ENCODE measurements around the gene PEX14. TPM values are rescaled to one million over a fixed set of nuclear protein-coding genes. Genes with fewer than 3 reads are reported as not detected.

Gene PEX14
- total RNA-seq, 2 experiments from 2014 or later = 13.3 to 14.8 TPM

DNA sequence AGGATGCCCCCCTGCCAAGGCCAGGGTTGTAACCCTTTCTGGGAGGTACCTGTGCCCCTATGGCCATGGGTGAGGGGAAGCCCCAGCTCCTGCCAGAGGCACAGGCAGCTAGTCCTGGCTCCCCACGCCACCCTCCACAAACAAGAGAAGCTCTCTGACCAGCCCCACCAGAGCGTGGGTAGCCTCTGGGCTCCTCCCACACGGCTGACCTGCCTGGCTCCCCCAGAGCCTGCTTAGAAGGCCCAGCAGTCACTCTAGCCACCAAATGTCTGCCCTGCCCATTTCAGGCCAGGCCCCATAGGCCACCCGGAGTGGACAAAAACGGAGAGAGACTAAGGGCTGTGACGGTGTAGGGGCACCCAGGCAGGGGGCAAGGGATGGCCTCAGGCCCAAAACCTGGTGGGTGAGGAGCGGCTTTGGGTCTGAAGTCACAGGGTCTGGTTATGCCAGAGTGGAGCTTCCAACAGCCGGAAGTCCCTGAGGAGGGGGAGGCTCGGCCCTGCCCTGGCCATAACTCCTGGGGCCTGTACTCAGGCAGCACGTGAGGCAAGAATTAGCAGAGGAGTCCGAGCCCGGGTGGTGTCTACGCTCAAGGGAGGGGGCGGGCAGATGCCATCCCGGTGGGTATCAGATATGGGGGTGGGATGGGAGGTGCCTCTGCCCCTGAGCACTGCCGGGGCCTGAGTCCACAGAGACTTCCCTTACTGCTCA, 166.2 kb downstream of the PEX14 start:
- ATAC-seq (ENCODE audit: poor library complexity) = no peak
- Histone ChIP-seq H3K27me3 (ENCODE audit: control insufficient read depth in 1 of 2, insufficient read depth in 2 of 2, low read length in 2 of 2) (no peaks in the 10 kb centered on the region), H3K4me3 (ENCODE audit: low read length) (no peak overlapping the region), H3K4me1 (ENCODE audit: insufficient read depth, low read length) (peaks cover 6% of the 10 kb centered on the region), H3K9me3 (ENCODE audit: control insufficient read depth in 1 of 2, insufficient read depth in 1 of 2, low read length in 2 of 2) (peaks cover 0 to 10% of the 10 kb centered on the region in 2 experiments), H3K36me3 (ENCODE audit: insufficient read depth, low read length) (peaks cover 2% of the 10 kb centered on the region), H3K27ac (ENCODE audit: low read depth in 1 of 2, low read length in 2 of 2) (no peak overlapping the region)
- Mint-ChIP-seq H3K4me3 (no peak overlapping the region), H3K27ac (no peak overlapping the region), H3K4me1 (ENCODE audit: low read depth) (no peaks in the 10 kb centered on the region), H3K27me3 (no peaks in the 10 kb centered on the region), H3K9me3 (no peaks in the 10 kb centered on the region), H3K36me3 (ENCODE audit: low read depth) (no peaks in the 10 kb centered on the region)
- intact Hi-C loops (cut with DNase I, micrococcal nuclease) = no loop called here
- no peak for TF ChIP-seq CTCF (IDR thresholded peaks at IDR 0.05)
- ChIA-PET POLR2A (no interaction called here), CTCF (no interaction called here)
- DNase-seq = no peak

GRCh38 chr1:10641976-10642375, 167.2 kb downstream of the PEX14 start:
- Mint-ChIP-seq H3K36me3 (ENCODE audit: low read depth) (no peaks in the 10 kb centered on the region), H3K4me1 (ENCODE audit: low read depth) (no peaks in the 10 kb centered on the region), H3K4me3 (no peak overlapping the region), H3K27ac (no peak overlapping the region), H3K27me3 (no peaks in the 10 kb centered on the region), H3K9me3 (no peaks in the 10 kb centered on the region)
- Histone ChIP-seq H3K4me3 (ENCODE audit: low read length) (no peak overlapping the region), H3K27me3 (ENCODE audit: control insufficient read depth in 1 of 2, insufficient read depth in 2 of 2, low read length in 2 of 2) (no peaks in the 10 kb centered on the region), H3K9me3 (ENCODE audit: control insufficient read depth in 1 of 2, insufficient read depth in 1 of 2, low read length in 2 of 2) (peaks cover 0 to 10% of the 10 kb centered on the region in 2 experiments), H3K27ac (ENCODE audit: low read depth in 1 of 2, low read length in 2 of 2) (no peak overlapping the region), H3K4me1 (ENCODE audit: insufficient read depth, low read length) (peaks cover 6% of the 10 kb centered on the region), H3K36me3 (ENCODE audit: insufficient read depth, low read length) (peaks cover 2% of the 10 kb centered on the region)
- ChIA-PET CTCF (no interaction called here), POLR2A (no interaction called here)
- intact Hi-C loops (cut with DNase I, micrococcal nuclease) = no loop called here
- DNase-seq = no peak
- no peak for TF ChIP-seq CTCF (IDR thresholded peaks at IDR 0.05)
- no peak for ATAC-seq (ENCODE audit: poor library complexity)

- Mint-ChIP-seq H3K9me3 (no peaks in the 10 kb centered on the region), H3K4me1 (ENCODE audit: low read depth) (no peaks in the 10 kb centered on the region), H3K36me3 (ENCODE audit: low read depth) (no peaks in the 10 kb centered on the region), H3K27me3 (no peaks in the 10 kb centered on the region), H3K4me3 (no peak overlapping the region), H3K27ac (no peak overlapping the region)
- Histone ChIP-seq H3K27ac (ENCODE audit: low read depth in 1 of 2, low read length in 2 of 2) (no peak overlapping the region), H3K4me1 (ENCODE audit: insufficient read depth, low read length) (peaks cover 6% of the 10 kb centered on the region), H3K27me3 (ENCODE audit: control insufficient read depth in 1 of 2, insufficient read depth in 2 of 2, low read length in 2 of 2) (no peaks in the 10 kb centered on the region), H3K4me3 (ENCODE audit: low read length) (no peak overlapping the region), H3K36me3 (ENCODE audit: insufficient read depth, low read length) (peaks cover 2% of the 10 kb centered on the region), H3K9me3 (ENCODE audit: control insufficient read depth in 1 of 2, insufficient read depth in 1 of 2, low read length in 2 of 2) (peaks cover 0 to 6% of the 10 kb centered on the region in 2 experiments)
- CTCF ChIA-PET = no interaction called here
- no peak for TF ChIP-seq CTCF (IDR thresholded peaks at IDR 0.05)
- POLR2A ChIA-PET = no interaction called here
- no peak for DNase-seq
- intact Hi-C loops (cut with DNase I, micrococcal nuclease) = no loop called here
- ATAC-seq (ENCODE audit: poor library complexity) = no peak
These were observed 167.8 kb downstream of the PEX14 start for GRCh38 chr1:10642403-10643080.
